Fibroblast of lung (primary cell): ENCODE data around the gene CTDP1. TPM values are rescaled to one million over a fixed set of nuclear protein-coding genes. Genes with fewer than 3 reads are reported as not detected.

ENCODE experiments used
- DNase-seq, 2 donors: peaks; one replicate each; pipeline versions ENCODE4 v3.0.0 to v3.0.0-alpha.2; 2010; ENCODE audit warnings: low read depth in 2 of 2
- H2AFZ ChIP-seq: 2 replicates; pipeline ENCODE4 v1.5.1; 2012; ENCODE audit warnings: low read length, control low read depth, inconsistent platforms
- H3K27ac ChIP-seq: 2 replicates; pipeline ENCODE4 v1.5.1; 2011; ENCODE audit warnings: low read length, control low read depth; ENCODE audit not compliant: insufficient read depth
- H3K27me3 ChIP-seq: 2 replicates; pipeline ENCODE4 v1.5.1; 2011; ENCODE audit warnings: mild to moderate bottlenecking, low read length; ENCODE audit not compliant: control insufficient read depth, insufficient read depth
- H3K36me3 ChIP-seq: 2 replicates; pipeline ENCODE4 v1.5.1; 2011; ENCODE audit warnings: low read length; ENCODE audit not compliant: control insufficient read depth, insufficient read depth
- H3K4me1 ChIP-seq: 2 replicates; pipeline ENCODE4 v1.5.1; 2011; ENCODE audit warnings: low read length; ENCODE audit not compliant: control insufficient read depth, insufficient read depth; ENCODE audit errors: extremely low read depth
- H3K4me2 ChIP-seq: 2 replicates; pipeline ENCODE4 v1.5.1; 2011; ENCODE audit warnings: low read length, control low read depth; ENCODE audit not compliant: insufficient read depth; ENCODE audit errors: extremely low read depth
- H3K4me3 ChIP-seq, 4 experiments: fragments of 200-600 bp in 1 of 4; sonication (generic) in 1 of 4; replicated peaks in 1 of 4; 2 replicates each; pipeline ENCODE4 v1.5.1; 2011 to 2016; ENCODE audit warnings: low read length in 4 of 4, low read depth in 3 of 4, mild to moderate bottlenecking in 3 of 4, control low read depth in 2 of 4, inconsistent platforms in 1 of 4, mixed read lengths in 1 of 4; ENCODE audit not compliant: insufficient read depth in 1 of 4; ENCODE audit errors: control extremely low read depth in 1 of 4
- H3K79me2 ChIP-seq: 2 replicates; pipeline ENCODE4 v1.5.1; 2012; ENCODE audit warnings: mild to moderate bottlenecking, low read length, inconsistent platforms; ENCODE audit not compliant: control insufficient read depth, insufficient read depth
- H3K9ac ChIP-seq: 2 replicates; pipeline ENCODE4 v1.5.1; 2011; ENCODE audit warnings: mild to moderate bottlenecking, low read length, control low read depth; ENCODE audit not compliant: insufficient read depth
- H3K9me3 ChIP-seq: 2 replicates; pipeline ENCODE4 v1.5.1; 2012; ENCODE audit warnings: low read depth, low read length; ENCODE audit not compliant: control insufficient read depth, insufficient read depth
- H4K20me1 ChIP-seq: 2 replicates; pipeline ENCODE4 v1.5.1; 2011; ENCODE audit warnings: low read length; ENCODE audit not compliant: control insufficient read depth, insufficient read depth; ENCODE audit errors: extremely low read depth
- EZH2 ChIP-seq: IDR thresholded peaks from 2 replicates; pipeline ENCODE4 v1.5.1; 2012; ENCODE audit warnings: low read length, control low read depth, mild to moderate bottlenecking; ENCODE audit errors: missing control alignments
- polyA plus RNA-seq, 2 donors: library from polyadenylated mRNA; depleted of rRNA in 1 of 2; stranded (reverse) in 1 of 2; unstranded in 1 of 2; fragments of >200 nt; gene quantifications; 2 replicates each; pipeline ENCODE4 v1.2.1, GENCODE V29; 2011 to 2012; ENCODE audit warnings: missing spikeins in 1 of 2
- total RNA-seq: library from RNA; depleted of rRNA; stranded (reverse); fragments of >200 nt; gene quantifications from 2 replicates; pipeline ENCODE4 v1.2.1, GENCODE V29; 2014
- TF ChIP-seq, protein P1 (sequence below), 2 donors: IDR thresholded peaks in 1 of 2; conservative IDR thresholded peaks in 1 of 2; 1 replicate in 1 of 2; 2 replicates in 1 of 2; pipeline ENCODE4 v1.5.1; 2011 to 2012; ENCODE audit warnings: low read length in 2 of 2, control low read depth in 1 of 2, inconsistent platforms in 1 of 2, low read depth in 1 of 2, mild to moderate bottlenecking in 1 of 2

Gene CTDP1
- total and polyA plus RNA-seq, 2 donors (not counting 1 experiment from before 2014, with no cell fraction given): 6.4 to 24.8 TPM

DNA sequence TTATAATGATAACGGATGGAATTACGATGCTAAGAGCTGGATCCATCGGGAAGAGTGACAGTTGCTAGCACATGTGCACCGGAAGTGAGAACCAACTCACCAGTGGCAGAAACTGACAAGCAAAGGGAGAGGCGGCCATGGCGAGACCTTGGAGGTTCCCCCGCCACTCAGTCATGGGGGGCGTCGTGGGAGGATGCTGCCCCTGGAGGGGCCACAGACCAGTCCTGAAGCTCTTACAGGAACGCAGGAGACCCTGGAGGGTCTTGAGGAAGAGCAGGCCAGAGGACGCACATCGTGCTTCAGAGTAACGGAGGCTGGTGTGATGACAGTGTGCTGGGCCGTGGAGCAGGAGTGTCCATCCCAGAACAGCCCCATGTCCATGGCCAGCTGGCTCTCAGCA lies 65.0 kb downstream of the CTDP1 start:
- Histone ChIP-seq H3K79me2 (no peaks in the 10 kb centered on the region), H3K4me3 (no peak overlapping the region), H3K9me3 (no peaks in the 10 kb centered on the region), H3K36me3 (peaks cover 3% of the 10 kb centered on the region), H3K4me1 (no peaks in the 10 kb centered on the region), H3K4me2 (no peak overlapping the region), H2AFZ (no peak overlapping the region), H3K27me3 (no peaks in the 10 kb centered on the region), H3K9ac (no peak overlapping the region), H4K20me1 (no peaks in the 10 kb centered on the region), H3K27ac (no peak overlapping the region)
- TF ChIP-seq, protein P1, sequence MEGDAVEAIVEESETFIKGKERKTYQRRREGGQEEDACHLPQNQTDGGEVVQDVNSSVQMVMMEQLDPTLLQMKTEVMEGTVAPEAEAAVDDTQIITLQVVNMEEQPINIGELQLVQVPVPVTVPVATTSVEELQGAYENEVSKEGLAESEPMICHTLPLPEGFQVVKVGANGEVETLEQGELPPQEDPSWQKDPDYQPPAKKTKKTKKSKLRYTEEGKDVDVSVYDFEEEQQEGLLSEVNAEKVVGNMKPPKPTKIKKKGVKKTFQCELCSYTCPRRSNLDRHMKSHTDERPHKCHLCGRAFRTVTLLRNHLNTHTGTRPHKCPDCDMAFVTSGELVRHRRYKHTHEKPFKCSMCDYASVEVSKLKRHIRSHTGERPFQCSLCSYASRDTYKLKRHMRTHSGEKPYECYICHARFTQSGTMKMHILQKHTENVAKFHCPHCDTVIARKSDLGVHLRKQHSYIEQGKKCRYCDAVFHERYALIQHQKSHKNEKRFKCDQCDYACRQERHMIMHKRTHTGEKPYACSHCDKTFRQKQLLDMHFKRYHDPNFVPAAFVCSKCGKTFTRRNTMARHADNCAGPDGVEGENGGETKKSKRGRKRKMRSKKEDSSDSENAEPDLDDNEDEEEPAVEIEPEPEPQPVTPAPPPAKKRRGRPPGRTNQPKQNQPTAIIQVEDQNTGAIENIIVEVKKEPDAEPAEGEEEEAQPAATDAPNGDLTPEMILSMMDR (conservative IDR thresholded peaks at IDR 0.05 in 1 of 2, IDR thresholded peaks at IDR 0.05 in 1 of 2; ENCODE audit: low read depth in 1 of 2, low read length in 2 of 2): no peak
- no peak for TF ChIP-seq EZH2
- DNase-seq: no peak

DNA sequence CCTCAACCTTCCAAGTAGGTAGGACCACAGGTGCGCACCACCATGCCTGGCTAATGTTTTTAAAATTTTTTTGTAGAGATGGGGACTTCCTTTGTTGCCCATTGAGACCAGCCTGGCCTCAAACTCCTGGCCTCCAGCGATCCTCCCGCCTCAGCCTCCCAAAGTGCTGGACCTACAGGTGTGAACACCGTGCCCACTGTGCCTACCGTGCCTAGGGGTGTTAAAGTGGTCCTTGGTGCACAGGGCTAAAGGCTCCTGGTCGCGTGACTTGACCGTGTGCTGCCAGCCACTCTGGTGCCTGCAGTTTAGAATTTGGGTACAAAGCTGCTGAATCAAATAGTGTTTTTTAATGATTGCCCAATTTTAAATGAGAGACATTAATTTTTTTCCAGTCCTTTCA lies 67.1 kb downstream of the CTDP1 start:
- DNase-seq: no peak
- no peak overlapping the region for H3K4me2 ChIP-seq
- no peak overlapping the region for H3K9ac ChIP-seq
- H3K36me3 ChIP-seq: peaks cover 3% of the 10 kb centered on the region
- no peak overlapping the region for H3K27ac ChIP-seq
- no peaks in the 10 kb centered on the region for H4K20me1 ChIP-seq
- H3K9me3 ChIP-seq: no peaks in the 10 kb centered on the region
- H2AFZ ChIP-seq: no peak overlapping the region
- no peaks in the 10 kb centered on the region for H3K27me3 ChIP-seq
- TF ChIP-seq EZH2: no peak
- TF ChIP-seq, protein P1 (conservative IDR thresholded peaks at IDR 0.05 in 1 of 2, IDR thresholded peaks at IDR 0.05 in 1 of 2; ENCODE audit: low read depth in 1 of 2, low read length in 2 of 2): no peak
- H3K4me3 ChIP-seq: no peak overlapping the region
- no peaks in the 10 kb centered on the region for H3K4me1 ChIP-seq
- no peaks in the 10 kb centered on the region for H3K79me2 ChIP-seq

DNA sequence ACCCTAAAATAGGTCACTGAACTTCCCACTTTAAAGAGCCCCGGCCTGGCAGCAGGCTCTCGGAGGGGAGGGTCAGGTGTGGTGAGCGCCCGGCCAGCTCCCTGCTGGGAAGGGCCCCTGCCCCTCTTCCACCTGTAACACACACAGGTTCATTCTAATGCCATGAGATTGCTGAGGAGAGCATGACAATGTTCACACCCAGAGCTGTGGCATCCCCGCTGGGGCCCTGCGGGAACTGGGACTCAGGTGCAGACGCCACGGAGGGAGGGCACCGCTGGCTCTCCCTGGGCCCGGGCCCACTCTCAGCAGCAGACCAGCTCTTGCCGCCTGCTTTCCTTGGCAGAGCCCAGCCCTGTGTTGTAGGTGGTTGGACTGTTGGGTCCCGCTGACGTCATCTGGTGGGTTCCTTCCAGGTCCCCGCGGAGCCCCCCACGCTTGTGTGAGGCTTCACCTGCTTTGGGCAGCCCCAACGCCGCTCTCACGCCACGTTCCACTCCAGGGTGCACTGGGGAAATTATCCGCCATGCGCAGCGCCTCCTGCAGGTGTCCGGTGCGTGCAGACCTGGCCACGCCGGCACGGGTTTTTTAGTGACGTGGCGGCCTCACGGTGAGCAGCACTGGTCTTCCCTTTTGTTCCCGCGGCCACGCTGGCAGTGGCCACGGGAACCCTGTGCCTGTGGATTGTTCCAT lies 67.7 kb downstream of the CTDP1 start:
- H3K4me2 ChIP-seq: no peak overlapping the region
- H3K79me2 ChIP-seq: no peaks in the 10 kb centered on the region
- H3K4me3 ChIP-seq: no peak overlapping the region
- no peaks in the 10 kb centered on the region for H4K20me1 ChIP-seq
- no peaks in the 10 kb centered on the region for H3K9me3 ChIP-seq
- peaks cover 3% of the 10 kb centered on the region for H3K36me3 ChIP-seq
- H3K27me3 ChIP-seq: no peaks in the 10 kb centered on the region
- no peak overlapping the region for H3K27ac ChIP-seq
- no peak for TF ChIP-seq EZH2
- TF ChIP-seq, protein P1 (conservative IDR thresholded peaks at IDR 0.05 in 1 of 2, IDR thresholded peaks at IDR 0.05 in 1 of 2; ENCODE audit: low read depth in 1 of 2, low read length in 2 of 2): no peak
- no peak overlapping the region for H2AFZ ChIP-seq
- no peak for DNase-seq
- H3K4me1 ChIP-seq: no peaks in the 10 kb centered on the region
- H3K9ac ChIP-seq: no peak overlapping the region
